A673 (cell line): ENCODE results near the gene ATP8B4. TPM values are rescaled to one million over a fixed set of nuclear protein-coding genes. Genes with fewer than 3 reads are reported as not detected.

ENCODE experiments used
- BruUV-seq: library from RNA; stranded (reverse); fragments of 400-500 nt; replicated peaks from 2 replicates; lab custom pipeline; 2021; lab: Mats Ljungman, UMichigan
- CTCF ChIA-PET: fragments of 300-600 bp; sonication (Branson Sonifier 250); formaldehyde crosslinking; loops from one replicate; lab custom pipeline; 2022; ENCODE audit warnings: antibody characterized with exemption; lab: Charles Lee
- POLR2A ChIA-PET: fragments of 300-600 bp; sonication (Branson Sonifier 250); formaldehyde crosslinking; loops from one replicate; lab custom pipeline; 2022; ENCODE audit warnings: antibody characterized with exemption; ENCODE audit not compliant: low non-redundant PET; lab: Charles Lee
- DNase-seq: peaks from one replicate; pipeline ENCODE4 v3.0.0-alpha.2; 2015; ENCODE audit warnings: low spot score
- H3K27ac ChIP-seq: fragments of 200-600 bp; sonication (generic); 2 replicates; pipeline ENCODE4 v1.5.1; 2016; ENCODE audit warnings: mixed run types, low read depth, mild to moderate bottlenecking, mixed read lengths, antibody characterized with exemption, low read length; ENCODE audit not compliant: poor library complexity, severe bottlenecking
- H3K27me3 ChIP-seq: fragments of 200-600 bp; sonication (generic); replicated peaks from 2 replicates; pipeline ENCODE4 v1.6.1; 2017; ENCODE audit warnings: mixed run types, low read depth, mild to moderate bottlenecking, mixed read lengths, antibody characterized with exemption, low read length; ENCODE audit not compliant: insufficient read depth, poor library complexity
- H3K36me3 ChIP-seq: fragments of 200-600 bp; sonication (generic); 2 replicates; pipeline ENCODE4 v1.6.1; 2016; ENCODE audit warnings: mixed run types, mild to moderate bottlenecking, mixed read lengths, antibody characterized with exemption, low read length; ENCODE audit not compliant: insufficient read depth, poor library complexity, severe bottlenecking
- H3K4me1 ChIP-seq: fragments of 200-600 bp; sonication (generic); 2 replicates; pipeline ENCODE4 v1.6.1; 2017; ENCODE audit warnings: mixed run types, mild to moderate bottlenecking, mixed read lengths, antibody characterized with exemption, low read length; ENCODE audit not compliant: insufficient read depth, poor library complexity, severe bottlenecking
- H3K4me3 ChIP-seq: fragments of 200-600 bp; sonication (generic); 2 replicates; pipeline ENCODE4 v1.5.1; 2016; ENCODE audit warnings: low read depth, mixed run types, mild to moderate bottlenecking, mixed read lengths, low read length; ENCODE audit not compliant: poor library complexity, severe bottlenecking
- H3K9me3 ChIP-seq: fragments of 200-600 bp; sonication (generic); 2 replicates; pipeline ENCODE4 v1.6.1; 2016; ENCODE audit warnings: mixed run types, low read depth, mild to moderate bottlenecking, mixed read lengths, antibody characterized with exemption, low read length; ENCODE audit not compliant: poor library complexity, severe bottlenecking
- EZH2 ChIP-seq: fragments of 200-600 bp; sonication (generic); IDR thresholded peaks from 2 replicates; pipeline ENCODE4 v1.6.1; 2017; ENCODE audit warnings: borderline replicate concordance, low read depth, mild to moderate bottlenecking, mixed read lengths, antibody characterized with exemption, low read length; ENCODE audit not compliant: poor library complexity, severe bottlenecking
- intact Hi-C: fragments of 100-400 bp; cut with micrococcal nuclease; formaldehyde crosslinking; loops from one replicate; pipeline ENCODE4 v1.10.0; 2022; ENCODE audit not compliant: unreplicated experiment
- total RNA-seq: library from RNA; stranded (reverse); gene quantifications from 2 replicates; pipeline ENCODE4 v1.2.3, GENCODE V29; 2021
- TF ChIP-seq, protein P1 (sequence below): fragments of 300-800, 200-600 bp; sonication (generic); conservative IDR thresholded peaks from 2 replicates; pipeline ENCODE4 v1.5.1; 2017; ENCODE audit warnings: low read depth, mild to moderate bottlenecking, antibody characterized with exemption, low read length, moderate library complexity, mixed read lengths

ATP8B4 gene
- total RNA-seq, 1 experiment from 2014 or later: 0.30 TPM

DNA sequence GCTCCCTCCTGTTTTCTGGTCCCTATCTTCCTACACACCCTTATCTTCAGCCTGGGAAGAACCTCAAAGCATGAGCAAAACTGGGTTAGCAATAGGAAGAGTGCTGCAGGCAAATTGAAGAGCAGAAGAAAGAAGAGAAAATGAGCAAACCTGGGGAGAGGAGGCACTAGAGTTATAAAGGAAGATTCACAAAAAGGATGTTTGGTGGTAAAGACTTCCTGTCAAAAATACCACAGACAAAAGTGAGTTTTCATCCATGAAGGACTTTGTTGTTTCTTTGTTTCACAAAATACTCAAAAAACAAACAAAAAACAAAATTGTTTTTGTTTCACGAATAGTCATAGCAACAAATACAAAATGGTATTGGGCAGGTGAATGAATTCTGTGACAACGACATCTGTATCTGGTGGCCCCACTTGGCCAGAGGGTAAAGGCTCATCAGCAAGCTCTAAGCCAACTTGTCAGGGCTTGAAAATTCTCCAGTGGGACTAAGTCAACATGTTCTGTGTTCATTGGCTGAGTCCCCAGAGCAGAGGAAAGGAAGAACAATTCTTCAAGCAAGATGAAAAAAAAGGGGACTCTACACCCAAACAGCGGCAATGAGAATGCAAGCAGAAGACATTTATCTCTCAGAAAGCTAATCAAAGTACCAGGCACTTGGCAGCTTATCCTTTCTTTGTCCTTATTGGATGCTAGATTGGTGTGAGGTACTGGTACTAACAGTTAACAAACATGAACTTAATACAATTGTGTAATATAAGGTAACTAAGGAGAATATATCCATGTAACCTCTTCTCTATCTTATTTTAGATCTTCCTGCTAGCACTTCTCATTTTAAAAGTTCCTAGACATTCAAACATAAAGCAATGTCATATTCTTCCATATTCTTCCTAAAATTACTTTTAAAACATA, 9.7 kb downstream of the ATP8B4 start:
- Histone ChIP-seq H3K36me3 (no peaks in the 10 kb centered on the region), H3K4me3 (no peak overlapping the region), H3K27me3 (no peaks in the 10 kb centered on the region), H3K4me1 (no peaks in the 10 kb centered on the region), H3K9me3 (no peaks in the 10 kb centered on the region), H3K27ac (no peak overlapping the region)
- intact Hi-C loops: no loop called here
- DNase-seq: no peak
- ChIA-PET POLR2A (no interaction called here), CTCF (no interaction called here)
- TF ChIP-seq, protein P1, sequence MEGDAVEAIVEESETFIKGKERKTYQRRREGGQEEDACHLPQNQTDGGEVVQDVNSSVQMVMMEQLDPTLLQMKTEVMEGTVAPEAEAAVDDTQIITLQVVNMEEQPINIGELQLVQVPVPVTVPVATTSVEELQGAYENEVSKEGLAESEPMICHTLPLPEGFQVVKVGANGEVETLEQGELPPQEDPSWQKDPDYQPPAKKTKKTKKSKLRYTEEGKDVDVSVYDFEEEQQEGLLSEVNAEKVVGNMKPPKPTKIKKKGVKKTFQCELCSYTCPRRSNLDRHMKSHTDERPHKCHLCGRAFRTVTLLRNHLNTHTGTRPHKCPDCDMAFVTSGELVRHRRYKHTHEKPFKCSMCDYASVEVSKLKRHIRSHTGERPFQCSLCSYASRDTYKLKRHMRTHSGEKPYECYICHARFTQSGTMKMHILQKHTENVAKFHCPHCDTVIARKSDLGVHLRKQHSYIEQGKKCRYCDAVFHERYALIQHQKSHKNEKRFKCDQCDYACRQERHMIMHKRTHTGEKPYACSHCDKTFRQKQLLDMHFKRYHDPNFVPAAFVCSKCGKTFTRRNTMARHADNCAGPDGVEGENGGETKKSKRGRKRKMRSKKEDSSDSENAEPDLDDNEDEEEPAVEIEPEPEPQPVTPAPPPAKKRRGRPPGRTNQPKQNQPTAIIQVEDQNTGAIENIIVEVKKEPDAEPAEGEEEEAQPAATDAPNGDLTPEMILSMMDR: no peak
- TF ChIP-seq EZH2: no peak
- BruUV-seq: no TSS peak

DNA sequence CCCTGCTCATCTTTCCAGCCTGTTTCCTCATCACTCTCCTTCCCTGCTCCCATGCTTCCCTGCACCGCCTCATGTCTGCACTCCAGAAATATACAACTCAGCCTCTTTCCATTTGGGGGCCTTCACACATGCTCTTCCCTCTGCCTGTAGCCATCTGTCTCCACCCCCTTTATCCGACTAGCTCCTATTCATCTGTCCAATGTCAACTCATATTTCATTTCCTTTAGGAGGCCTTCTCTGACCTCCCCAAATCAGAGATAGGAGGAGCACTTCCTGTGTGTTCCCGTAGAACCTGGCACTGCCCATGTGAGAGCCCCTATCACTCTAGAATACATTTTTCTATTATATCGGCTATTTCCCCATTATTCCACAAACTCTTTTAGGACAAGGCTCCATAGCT, 10.6 kb downstream of the ATP8B4 start:
- Histone ChIP-seq H3K27ac (no peak overlapping the region), H3K4me1 (no peaks in the 10 kb centered on the region), H3K4me3 (no peak overlapping the region), H3K27me3 (no peaks in the 10 kb centered on the region), H3K36me3 (no peaks in the 10 kb centered on the region), H3K9me3 (no peaks in the 10 kb centered on the region)
- ChIA-PET CTCF (no interaction called here), POLR2A (no interaction called here)
- BruUV-seq: no TSS peak
- no peak for TF ChIP-seq EZH2
- TF ChIP-seq, protein P1: no peak
- intact Hi-C loops: no loop called here
- DNase-seq: no peak

DNA sequence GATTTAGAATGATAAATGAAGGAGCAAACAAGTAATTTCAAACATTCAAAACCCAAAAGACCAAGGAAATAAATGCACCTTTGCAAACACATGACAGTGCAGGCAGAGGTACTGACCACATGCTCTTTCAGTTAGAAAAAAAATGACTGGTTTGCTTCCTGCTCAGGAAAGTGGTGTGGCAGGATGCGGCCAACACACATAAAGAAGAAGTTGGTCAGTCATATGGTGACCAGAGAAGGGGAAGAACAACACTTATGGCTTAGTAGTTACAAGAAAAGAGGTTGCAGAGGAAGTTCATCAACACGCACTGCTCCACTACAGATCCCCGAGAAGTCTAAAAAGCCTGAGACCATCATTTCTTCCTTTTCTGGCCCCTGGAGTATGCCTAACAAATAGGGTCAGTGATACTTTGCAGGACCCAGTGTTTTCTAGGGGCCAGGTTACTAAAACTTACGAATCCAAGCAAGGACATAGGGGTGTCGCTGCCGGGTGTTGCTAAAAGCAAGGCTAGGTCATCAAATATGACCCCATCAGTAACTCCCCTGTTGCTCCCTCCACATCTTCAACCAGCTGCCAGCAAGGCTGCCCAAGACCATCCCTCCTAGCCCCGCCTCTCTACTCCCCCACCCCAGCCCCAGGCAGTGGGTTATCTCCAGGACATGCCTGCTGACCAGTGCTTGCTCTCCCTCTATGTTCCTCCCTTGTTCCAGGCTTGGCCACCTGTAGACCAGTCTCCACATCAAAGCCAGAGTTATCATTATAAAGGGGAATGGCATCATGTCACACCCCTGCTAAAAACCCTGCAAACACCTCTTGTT, 11.2 kb downstream of the ATP8B4 start:
- POLR2A ChIA-PET: no interaction called here
- Histone ChIP-seq H3K27ac (no peak overlapping the region), H3K27me3 (no peaks in the 10 kb centered on the region), H3K4me3 (no peak overlapping the region), H3K4me1 (no peaks in the 10 kb centered on the region), H3K36me3 (no peaks in the 10 kb centered on the region), H3K9me3 (no peaks in the 10 kb centered on the region)
- intact Hi-C loops: no loop called here
- DNase-seq: no peak
- CTCF ChIA-PET: no interaction called here
- BruUV-seq: no TSS peak
- TF ChIP-seq EZH2: no peak
- TF ChIP-seq, protein P1: no peak
